DND-41 (cell line): ENCODE measurements around the gene DHDDS.

Experiments
- EZH2 ChIP-seq: IDR thresholded peaks from 3 replicates; pipeline ENCODE4 v1.6.1; 2012; ENCODE audit warnings: borderline replicate concordance, low read depth, mild to moderate bottlenecking, moderate library complexity, low read length, inconsistent platforms; ENCODE audit not compliant: severe bottlenecking
- TF ChIP-seq, protein P1 (sequence below): IDR thresholded peaks from 2 replicates; pipeline ENCODE4 v1.5.1; 2012; ENCODE audit warnings: borderline replicate concordance, low read length, moderate library complexity, mild to moderate bottlenecking; ENCODE audit not compliant: poor library complexity, severe bottlenecking; ENCODE audit errors: extremely low read depth

DNA sequence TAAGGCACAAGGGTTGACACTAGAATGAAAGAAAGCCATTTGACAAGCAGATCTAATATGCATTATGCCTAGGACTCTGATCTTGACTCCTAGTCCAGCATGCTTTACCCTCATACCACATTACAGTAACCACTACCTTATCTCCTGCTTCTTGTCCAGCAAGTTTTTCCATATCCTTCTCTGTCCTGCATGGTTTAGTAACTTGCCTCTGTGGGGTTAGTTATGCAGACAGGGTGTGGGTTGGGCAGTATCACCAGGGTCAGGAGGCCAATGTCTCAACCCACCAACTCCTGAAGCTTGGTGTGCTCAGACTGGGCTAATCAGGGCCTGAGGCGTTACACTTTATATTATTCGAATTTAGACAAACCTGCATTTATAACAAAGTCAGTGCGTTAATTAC lies 18.8 kb downstream of the DHDDS start:
- TF ChIP-seq, protein P1, sequence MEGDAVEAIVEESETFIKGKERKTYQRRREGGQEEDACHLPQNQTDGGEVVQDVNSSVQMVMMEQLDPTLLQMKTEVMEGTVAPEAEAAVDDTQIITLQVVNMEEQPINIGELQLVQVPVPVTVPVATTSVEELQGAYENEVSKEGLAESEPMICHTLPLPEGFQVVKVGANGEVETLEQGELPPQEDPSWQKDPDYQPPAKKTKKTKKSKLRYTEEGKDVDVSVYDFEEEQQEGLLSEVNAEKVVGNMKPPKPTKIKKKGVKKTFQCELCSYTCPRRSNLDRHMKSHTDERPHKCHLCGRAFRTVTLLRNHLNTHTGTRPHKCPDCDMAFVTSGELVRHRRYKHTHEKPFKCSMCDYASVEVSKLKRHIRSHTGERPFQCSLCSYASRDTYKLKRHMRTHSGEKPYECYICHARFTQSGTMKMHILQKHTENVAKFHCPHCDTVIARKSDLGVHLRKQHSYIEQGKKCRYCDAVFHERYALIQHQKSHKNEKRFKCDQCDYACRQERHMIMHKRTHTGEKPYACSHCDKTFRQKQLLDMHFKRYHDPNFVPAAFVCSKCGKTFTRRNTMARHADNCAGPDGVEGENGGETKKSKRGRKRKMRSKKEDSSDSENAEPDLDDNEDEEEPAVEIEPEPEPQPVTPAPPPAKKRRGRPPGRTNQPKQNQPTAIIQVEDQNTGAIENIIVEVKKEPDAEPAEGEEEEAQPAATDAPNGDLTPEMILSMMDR = no peak
- TF ChIP-seq EZH2 = no peak
